Measurements from ENCODE around the gene ZMYND8.
A peak's percentile ranks its signal among the peaks of the same experiment; 100 is the strongest.
"Not testable (repeated sequence)": the region's sequence is repeated elsewhere in the genome, so short reads cannot be mapped to it uniquely, and the experiment has no call there.

The ZMYND8 gene

GRCh38 chr20:47243532-47244305 lies 112.8 kb downstream of the ZMYND8 start:
- Histone ChIP-seq H3K79me2 (ENCODE audit: insufficient read depth, low read length) (no peaks in the 10 kb centered on the region), H3K9ac (ENCODE audit: low read length) (peak overlapping the region; percentile 8; the same call in 1 of the 2 replicates)
- TF ChIP-seq EZH2 (IDR thresholded peaks at IDR 0.05; ENCODE audit: borderline replicate concordance, low read length) (no peak), CTCF (IDR thresholded peaks at IDR 0.05; ENCODE audit: low read length) (no peak)

GRCh38 chr20:47243003-47243402 lies 113.5 kb downstream of the ZMYND8 start:
- Histone ChIP-seq H2AFZ (ENCODE audit: low read length) (no peak overlapping the region), H3K79me2 (ENCODE audit: insufficient read depth, low read length) (no peaks in the 10 kb centered on the region), H3K4me2 (ENCODE audit: low read length) (peak overlapping the region; percentile 6; the same call in 1 of the 2 replicates), H3K4me3 (ENCODE audit: low read depth, low read length, poor library complexity, severe bottlenecking) (no peak overlapping the region), H4K20me1 (ENCODE audit: insufficient read depth, low read length) (no peaks in the 10 kb centered on the region), H3K27me3 (ENCODE audit: insufficient read depth, low read length) (no peaks in the 10 kb centered on the region), H3K4me1 (ENCODE audit: insufficient read depth, low read length, severe bottlenecking) (peaks cover 47% of the 10 kb centered on the region), H3K9me3 (ENCODE audit: low read length) (no peaks in the 10 kb centered on the region), H3K27ac (ENCODE audit: low read depth, low read length, poor library complexity, severe bottlenecking) (peak overlapping the region; percentile 85), H3K36me3 (ENCODE audit: insufficient read depth, low read length) (peaks cover 86% of the 10 kb centered on the region), H3K9me2 (ENCODE audit: low read depth, low read length) (no peaks in the 10 kb centered on the region), H3F3A (ENCODE audit: insufficient read depth, low read length) (no peaks in the 10 kb centered on the region), H3K9ac (ENCODE audit: low read length) (peak overlapping the region; percentile 13; the same call in 1 of the 2 replicates)
- TF ChIP-seq EZH2 (IDR thresholded peaks at IDR 0.05; ENCODE audit: borderline replicate concordance, low read length) (no peak), CTCF (IDR thresholded peaks at IDR 0.05; ENCODE audit: low read length) (no peak)

More at GRCh38 chr20:47243532-47244305, 112.8 kb downstream of the ZMYND8 start:
- Histone ChIP-seq H2AFZ (ENCODE audit: low read length) (no peak overlapping the region), H3K27me3 (ENCODE audit: insufficient read depth, low read length) (no peaks in the 10 kb centered on the region), H3K36me3 (ENCODE audit: insufficient read depth, low read length) (peaks cover 86% of the 10 kb centered on the region), H4K20me1 (ENCODE audit: insufficient read depth, low read length) (no peaks in the 10 kb centered on the region), H3K27ac (ENCODE audit: low read depth, low read length, poor library complexity, severe bottlenecking) (peak overlapping the region; percentile 85), H3F3A (ENCODE audit: insufficient read depth, low read length) (no peaks in the 10 kb centered on the region), H3K4me2 (ENCODE audit: low read length) (0 out of 2 replicates have a peak overlapping the region, but pooled peaks have one; percentile 21), H3K9me2 (ENCODE audit: low read depth, low read length) (no peaks in the 10 kb centered on the region), H3K9me3 (ENCODE audit: low read length) (no peaks in the 10 kb centered on the region), H3K4me3 (ENCODE audit: low read depth, low read length, poor library complexity, severe bottlenecking) (no peak overlapping the region), H3K4me1 (ENCODE audit: insufficient read depth, low read length, severe bottlenecking) (peaks cover 47% of the 10 kb centered on the region)

GRCh38 chr20:47241345-47241781 lies 115.1 kb downstream of the ZMYND8 start:
- Histone ChIP-seq H3K27me3 (ENCODE audit: insufficient read depth, low read length) (no peaks in the 10 kb centered on the region), H3K4me2 (ENCODE audit: low read length) (no peak overlapping the region), H3K79me2 (ENCODE audit: insufficient read depth, low read length) (no peaks in the 10 kb centered on the region), H3K36me3 (ENCODE audit: insufficient read depth, low read length) (peaks cover 85% of the 10 kb centered on the region), H3K4me1 (ENCODE audit: insufficient read depth, low read length, severe bottlenecking) (peaks cover 34% of the 10 kb centered on the region), H3F3A (ENCODE audit: insufficient read depth, low read length) (no peaks in the 10 kb centered on the region), H2AFZ (ENCODE audit: low read length) (no peak overlapping the region), H3K9me3 (ENCODE audit: low read length) (no peaks in the 10 kb centered on the region), H3K9me2 (ENCODE audit: low read depth, low read length) (no peaks in the 10 kb centered on the region), H3K4me3 (ENCODE audit: low read depth, low read length, poor library complexity, severe bottlenecking) (no peak overlapping the region), H3K27ac (ENCODE audit: low read depth, low read length, poor library complexity, severe bottlenecking) (peak overlapping the region; percentile 85), H4K20me1 (ENCODE audit: insufficient read depth, low read length) (no peaks in the 10 kb centered on the region), H3K9ac (ENCODE audit: low read length) (no peak overlapping the region)
- no peak for TF ChIP-seq CTCF (IDR thresholded peaks at IDR 0.05; ENCODE audit: low read length)
- TF ChIP-seq EZH2 (IDR thresholded peaks at IDR 0.05; ENCODE audit: borderline replicate concordance, low read length), result no peak

GRCh38 chr20:47240096-47240495 lies 116.4 kb downstream of the ZMYND8 start:
- not testable (repeated sequence) for H3K4me2 ChIP-seq (ENCODE audit: low read length); H2AFZ ChIP-seq (ENCODE audit: low read length); H4K20me1 ChIP-seq (ENCODE audit: insufficient read depth, low read length); H3K27me3 ChIP-seq (ENCODE audit: insufficient read depth, low read length); H3K9me3 ChIP-seq (ENCODE audit: low read length); H3K79me2 ChIP-seq (ENCODE audit: insufficient read depth, low read length); H3K4me3 ChIP-seq (ENCODE audit: low read depth, low read length, poor library complexity, severe bottlenecking); H3K9ac ChIP-seq (ENCODE audit: low read length); H3F3A ChIP-seq (ENCODE audit: insufficient read depth, low read length); H3K27ac ChIP-seq (ENCODE audit: low read depth, low read length, poor library complexity, severe bottlenecking); H3K9me2 ChIP-seq (ENCODE audit: low read depth, low read length)
- peaks cover 85% of the 10 kb centered on the region for H3K36me3 ChIP-seq (ENCODE audit: insufficient read depth, low read length)
- peaks cover 33% of the 10 kb centered on the region for H3K4me1 ChIP-seq (ENCODE audit: insufficient read depth, low read length, severe bottlenecking)

Measured in OCI-LY1 (cell line).